SK-N-SH (cell line): ENCODE measurements around the gene TTLL7. TPM values are rescaled to one million over a fixed set of nuclear protein-coding genes. Genes with fewer than 3 reads are reported as not detected.

Experiments used
- CTCF ChIA-PET: fragments of 300-600, 350-600 bp; formaldehyde crosslinking; extraction: SDS; loops from one replicate; lab custom pipeline; 2021; lab: Yijun Ruan, JAX
- POLR2A ChIA-PET: fragments of 350-600 bp; sonication (Branson Sonifier 250); formaldehyde crosslinking; extraction: SDS; loops from one replicate; lab custom pipeline; 2020; ENCODE audit warnings: antibody characterized with exemption, inconsistent platforms; lab: Yijun Ruan, JAX
- DNase-seq: peaks from one replicate; pipeline ENCODE4 v3.0.0; 2012
- H2AFZ ChIP-seq: fragments of 200-600 bp; sonication (generic); 2 replicates; pipeline ENCODE4 v1.8.1; 2016; ENCODE audit warnings: antibody characterized with exemption, mild to moderate bottlenecking, low read depth
- H3F3A ChIP-seq: fragments of 200-600 bp; sonication (generic); replicated peaks from 2 replicates; pipeline ENCODE3; 2016; ENCODE audit warnings: antibody characterized with exemption, mild to moderate bottlenecking; ENCODE audit not compliant: insufficient read depth
- H3K27ac ChIP-seq, 2 experiments: fragments of 200-500 bp in 1 of 2; fragments of 200-600 bp in 1 of 2; sonication (Bioruptor generic) in 1 of 2; sonication (generic), shearing (Covaris generic) in 1 of 2; 2 replicates each; pipeline versions ENCODE4 v1.5.1 to v1.6.1; 2014 to 2016; ENCODE audit warnings: low read depth in 2 of 2, inconsistent platforms in 1 of 2, low read length in 1 of 2, mild to moderate bottlenecking in 1 of 2, mixed read lengths in 1 of 2
- H3K27me3 ChIP-seq: fragments of 200-600 bp; sonication (generic), shearing (Covaris generic); 2 replicates; pipeline ENCODE4 v1.6.1; 2016; ENCODE audit warnings: mixed run types; ENCODE audit not compliant: insufficient read depth
- H3K36me3 ChIP-seq, 2 experiments: fragments of 200-500 bp in 1 of 2; fragments of 200-600 bp in 1 of 2; sonication (Bioruptor generic) in 1 of 2; sonication (generic) in 1 of 2; replicated peaks in 1 of 2; 2 replicates each; pipeline versions ENCODE3 to v1.5.1; 2014 to 2016; ENCODE audit warnings: low read length in 1 of 2, mild to moderate bottlenecking in 1 of 2; ENCODE audit not compliant: insufficient read depth in 2 of 2, control insufficient read depth in 1 of 2
- H3K4me1 ChIP-seq, 2 experiments: fragments of 200-500 bp in 1 of 2; fragments of 200-600 bp in 1 of 2; sonication (Bioruptor generic) in 1 of 2; sonication (generic), shearing (Covaris generic) in 1 of 2; 2 replicates each; pipeline versions ENCODE4 v1.5.1 to v1.6.1; 2014 to 2016; ENCODE audit warnings: low read depth in 1 of 2, low read length in 1 of 2, mixed run types in 1 of 2; ENCODE audit not compliant: insufficient read depth in 2 of 2, control insufficient read depth in 1 of 2
- H3K4me2 ChIP-seq: fragments of 200-600 bp; sonication (generic), shearing (Covaris generic); 2 replicates; pipeline ENCODE4 v1.6.1; 2017; ENCODE audit warnings: mixed run types
- H3K4me3 ChIP-seq, 2 experiments: fragments of 200-500 bp in 1 of 2; fragments of 200-600 bp in 1 of 2; sonication (Bioruptor generic) in 1 of 2; sonication (generic), shearing (Covaris generic) in 1 of 2; 2 replicates each; pipeline versions ENCODE4 v1.5.1 to v1.8.1; 2014 to 2016; ENCODE audit warnings: low read depth in 2 of 2, inconsistent platforms in 1 of 2, low read length in 1 of 2, mild to moderate bottlenecking in 1 of 2, mixed read lengths in 1 of 2, moderate library complexity in 1 of 2
- H3K79me2 ChIP-seq: fragments of 200-600 bp; sonication (generic); 2 replicates; pipeline ENCODE4 v1.8.1; 2017; ENCODE audit warnings: mild to moderate bottlenecking; ENCODE audit not compliant: insufficient read depth
- H3K9ac ChIP-seq: fragments of 200-600 bp; sonication (generic); 2 replicates; pipeline ENCODE4 v1.6.1; 2017; ENCODE audit warnings: mixed run types
- H3K9me2 ChIP-seq: fragments of 200-600 bp; sonication (generic); 2 replicates; pipeline ENCODE4 v1.6.1; 2017; ENCODE audit warnings: mixed run types
- H3K9me3 ChIP-seq: fragments of 200-600 bp; sonication (generic); 2 replicates; pipeline ENCODE4 v1.6.1; 2017; ENCODE audit warnings: mixed run types, mild to moderate bottlenecking, moderate library complexity
- H4K20me1 ChIP-seq: fragments of 200-600 bp; sonication (generic); 2 replicates; pipeline ENCODE4 v1.6.1; 2017; ENCODE audit warnings: mild to moderate bottlenecking, mixed run types; ENCODE audit not compliant: insufficient read depth
- CHD2 ChIP-seq: fragments of 150-350 bp; IDR thresholded peaks from 2 replicates; pipeline ENCODE4 v1.6.1; 2018; ENCODE audit warnings: low read length; ENCODE audit not compliant: partially characterized antibody
- EP300 ChIP-seq, 2 experiments: IDR thresholded peaks; 2 replicates each; pipeline versions ENCODE4 v1.4.0 to v1.6.1; 2012; ENCODE audit warnings: borderline replicate concordance in 1 of 2, low read depth in 1 of 2, low read length in 1 of 2
- EZH2phosphoT487 ChIP-seq: fragments of 200-600 bp; sonication (generic); IDR thresholded peaks from 2 replicates; pipeline ENCODE4 v1.6.1; 2017; ENCODE audit warnings: low read depth, mixed run types, mild to moderate bottlenecking, antibody characterized with exemption, moderate library complexity, borderline replicate concordance
- FOSL2 ChIP-seq: IDR thresholded peaks from 2 replicates; pipeline ENCODE4 v1.4.0; 2012; ENCODE audit warnings: low read depth, mild to moderate bottlenecking, moderate library complexity, borderline replicate concordance
- FOXJ3 ChIP-seq: sonication (generic); formaldehyde crosslinking; IDR thresholded peaks from 2 replicates; pipeline ENCODE4 v1.5.1; 2020; ENCODE audit warnings: mild to moderate bottlenecking, missing genetic modification reagents
- GATA2 ChIP-seq: sonication (generic); formaldehyde crosslinking; IDR thresholded peaks from 2 replicates; pipeline ENCODE4 v1.5.0; 2020; ENCODE audit warnings: mild to moderate bottlenecking, missing genetic modification reagents
- JUND ChIP-seq: IDR thresholded peaks from 2 replicates; pipeline ENCODE4 v1.4.0; 2012
- MEF2A ChIP-seq: IDR thresholded peaks from 2 replicates; pipeline ENCODE4 v1.4.0; 2012; ENCODE audit warnings: low read depth, borderline replicate concordance
- MXI1 ChIP-seq: IDR thresholded peaks from 2 replicates; pipeline ENCODE4 v1.6.1; 2012; ENCODE audit warnings: mild to moderate bottlenecking, low read depth, low read length, improper control_type of control experiment
- NFIC ChIP-seq: IDR thresholded peaks from 2 replicates; pipeline ENCODE4 v1.4.0; 2012; ENCODE audit warnings: borderline replicate concordance
- PBX3 ChIP-seq: IDR thresholded peaks from 2 replicates; pipeline ENCODE4; 2012
- POLR2AphosphoS5 ChIP-seq: IDR thresholded peaks from 2 replicates; pipeline ENCODE4 v1.6.1; 2012; ENCODE audit warnings: low read depth, low read length
- RAD21 ChIP-seq: IDR thresholded peaks from 2 replicates; pipeline ENCODE4 v1.6.1; 2012; ENCODE audit warnings: mild to moderate bottlenecking, low read length
- RCOR1 ChIP-seq: fragments of 150-350 bp; IDR thresholded peaks from 2 replicates; pipeline ENCODE4 v1.6.1; 2017; ENCODE audit warnings: antibody characterized with exemption, low read length
- WGBS: methylation state at CpG from one replicate; pipeline ENCODE4 v1.1.6; 2017; ENCODE audit warnings: low lambda C conversion rate; 5-methylcytosine and 5-hydroxymethylcytosine counted together
- polyA plus RNA-seq, 3 experiments: library from polyadenylated mRNA; depleted of rRNA; stranded (reverse); fragments of >200 nt; gene quantifications; 2 replicates each; pipeline ENCODE4 v1.2.3, GENCODE V29; 2012
- TF ChIP-seq, protein P1 (sequence below): IDR thresholded peaks from 2 replicates; pipeline ENCODE4 v1.4.0; 2012; ENCODE audit warnings: low read depth, borderline replicate concordance

TTLL7 gene
- polyA plus RNA-seq, 1 of the 3 experiments (the other 2 are of a cell fraction): 7.3 TPM

GRCh38 chr1:84012018-84012417 lies 13.1 kb upstream of the TTLL7 start:
- DNase-seq: no peak
- WGBS: 86% methylated on average over 3 of the region's 3 CpGs
- H3K9me2 ChIP-seq: no peaks in the 10 kb centered on the region
- no peaks in the 10 kb centered on the region for H3K27me3 ChIP-seq
- no peaks in the 10 kb centered on the region for H3F3A ChIP-seq
- CTCF ChIA-PET: no interaction called here
- POLR2A ChIA-PET: interaction anchor here (0.8 kb wide), 1 partner anchor 13 kb away, joined by 6 read pairs; the partner anchor contains the start of gene TTLL7
- no peaks in the 10 kb centered on the region for H3K36me3 ChIP-seq
- no peak overlapping the region for H2AFZ ChIP-seq
- H3K9ac ChIP-seq: no peak overlapping the region
- no peaks in the 10 kb centered on the region for H3K79me2 ChIP-seq
- H3K4me2 ChIP-seq: no peak overlapping the region
- no peaks in the 10 kb centered on the region for H4K20me1 ChIP-seq
- no peak overlapping the region for H3K27ac ChIP-seq
- H3K9me3 ChIP-seq: no peaks in the 10 kb centered on the region
- no peak overlapping the region for H3K4me3 ChIP-seq
- TF ChIP-seq PBX3 (no peak), NFIC (no peak), CHD2 (no peak), JUND (no peak), POLR2AphosphoS5 (no peak), MEF2A (no peak), FOSL2 (no peak), FOXJ3 (CRISPR knock-in tag) (no peak), RAD21 (no peak), RCOR1 (no peak), EP300 (IDR thresholded peaks at IDR 0.05; ENCODE audit: borderline replicate concordance in 1 of 2, low read depth in 1 of 2, low read length in 1 of 2) (no peak), GATA2 (CRISPR knock-in tag) (no peak)
- TF ChIP-seq, protein P1, sequence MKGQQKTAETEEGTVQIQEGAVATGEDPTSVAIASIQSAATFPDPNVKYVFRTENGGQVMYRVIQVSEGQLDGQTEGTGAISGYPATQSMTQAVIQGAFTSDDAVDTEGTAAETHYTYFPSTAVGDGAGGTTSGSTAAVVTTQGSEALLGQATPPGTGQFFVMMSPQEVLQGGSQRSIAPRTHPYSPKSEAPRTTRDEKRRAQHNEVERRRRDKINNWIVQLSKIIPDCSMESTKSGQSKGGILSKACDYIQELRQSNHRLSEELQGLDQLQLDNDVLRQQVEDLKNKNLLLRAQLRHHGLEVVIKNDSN: no peak
- no peaks in the 10 kb centered on the region for H3K4me1 ChIP-seq

GRCh38 chr1:84010136-84010535 lies 11.2 kb upstream of the TTLL7 start:
- Histone ChIP-seq H3K9me2 (no peaks in the 10 kb centered on the region), H2AFZ (no peak overlapping the region), H3K4me3 (no peak overlapping the region), H4K20me1 (no peaks in the 10 kb centered on the region), H3K9ac (no peak overlapping the region)
- TF ChIP-seq MXI1: no peak
- TF ChIP-seq EZH2phosphoT487: no peak
- TF ChIP-seq, all 33 proteins: peak for 0
- H3K79me2 ChIP-seq: no peaks in the 10 kb centered on the region
- ChIA-PET POLR2A (no interaction called here), CTCF (no interaction called here)
- no peak overlapping the region for H3K4me2 ChIP-seq
- H3K27ac ChIP-seq: no peak overlapping the region
- DNase-seq: no peak
- no peaks in the 10 kb centered on the region for H3K36me3 ChIP-seq
- H3F3A ChIP-seq: no peaks in the 10 kb centered on the region
- H3K4me1 ChIP-seq: no peaks in the 10 kb centered on the region
- no peaks in the 10 kb centered on the region for H3K9me3 ChIP-seq
- WGBS: 79% methylated on average over 1 of the region's 1 CpG
- no peaks in the 10 kb centered on the region for H3K27me3 ChIP-seq
